ENCODE data around the gene ING2.
"Not testable (repeated sequence)": the region's sequence is repeated elsewhere in the genome, so short reads cannot be mapped to it uniquely, and the experiment has no call there.

The ING2 gene

DNA sequence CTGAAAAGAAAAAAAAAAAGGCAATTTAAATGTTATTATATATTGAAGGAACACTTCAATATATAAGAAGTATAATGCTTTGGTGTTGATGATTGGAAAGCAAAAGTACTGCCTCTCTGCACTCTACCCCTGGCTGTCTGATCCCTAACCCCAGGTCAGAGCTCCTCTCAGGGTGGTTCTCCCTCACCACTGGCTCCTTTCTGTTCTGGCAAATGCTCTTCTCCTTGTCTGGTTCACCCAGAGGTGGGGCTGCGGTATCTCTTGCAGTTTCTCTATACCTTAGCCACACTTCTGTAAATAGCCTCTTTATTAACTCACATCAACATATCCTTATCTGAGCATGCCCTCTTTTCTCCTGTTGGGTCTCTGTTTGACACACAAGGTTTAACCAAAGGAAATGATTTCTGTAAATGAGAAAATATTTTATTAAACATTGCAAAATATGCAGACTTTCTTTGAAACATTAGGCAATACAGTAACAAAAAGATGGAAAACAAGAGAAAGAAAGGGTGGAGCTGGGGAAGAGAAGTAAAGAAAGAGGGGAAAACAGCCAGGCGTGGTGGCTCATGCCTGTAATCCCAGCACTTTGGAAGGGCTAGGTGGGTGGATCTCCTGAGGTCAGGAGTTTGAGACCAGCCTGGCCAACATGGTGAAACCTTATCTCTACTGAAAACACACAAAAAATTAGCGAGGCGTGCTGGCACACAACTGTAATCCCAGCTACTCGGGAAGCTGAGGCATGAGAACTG lies 45.7 kb downstream of the ING2 start:
- no peak overlapping the region for H3K4me3 ChIP-seq (ENCODE audit: low read depth, low read length)
- no peak for DNase-seq (ENCODE audit: low read depth)
- TF ChIP-seq CTCF (IDR thresholded peaks at IDR 0.05; ENCODE audit: low read depth, low read length, missing control alignments) = no peak

GRCh38 chr4:183552274-183553146 lies 47.7 kb downstream of the ING2 start:
- TF ChIP-seq CTCF (IDR thresholded peaks at IDR 0.05; ENCODE audit: low read depth, low read length, missing control alignments) = no peak
- no peak overlapping the region for H3K4me3 ChIP-seq (ENCODE audit: low read depth, low read length)
- DNase-seq (ENCODE audit: low read depth) = no peak

DNA sequence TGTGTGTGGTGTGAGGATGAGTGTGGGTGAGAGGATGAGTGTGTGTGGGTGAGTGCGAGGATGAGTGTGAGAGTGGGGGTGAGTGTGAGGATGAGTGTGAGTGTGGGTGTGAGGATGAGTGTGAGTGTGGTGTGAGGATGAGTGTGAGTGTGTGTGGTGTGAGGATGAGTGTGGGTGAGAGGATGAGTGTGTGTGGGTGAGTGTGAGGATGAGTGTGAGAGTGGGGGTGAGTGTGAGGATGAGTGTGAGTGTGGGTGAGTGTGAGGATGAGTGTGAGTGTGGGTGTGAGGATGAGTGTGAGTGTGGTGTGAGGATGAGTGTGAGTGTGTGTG lies 48.3 kb downstream of the ING2 start:
- not testable (repeated sequence) for H3K4me3 ChIP-seq (ENCODE audit: low read depth, low read length); DNase-seq (ENCODE audit: low read depth)

DNA sequence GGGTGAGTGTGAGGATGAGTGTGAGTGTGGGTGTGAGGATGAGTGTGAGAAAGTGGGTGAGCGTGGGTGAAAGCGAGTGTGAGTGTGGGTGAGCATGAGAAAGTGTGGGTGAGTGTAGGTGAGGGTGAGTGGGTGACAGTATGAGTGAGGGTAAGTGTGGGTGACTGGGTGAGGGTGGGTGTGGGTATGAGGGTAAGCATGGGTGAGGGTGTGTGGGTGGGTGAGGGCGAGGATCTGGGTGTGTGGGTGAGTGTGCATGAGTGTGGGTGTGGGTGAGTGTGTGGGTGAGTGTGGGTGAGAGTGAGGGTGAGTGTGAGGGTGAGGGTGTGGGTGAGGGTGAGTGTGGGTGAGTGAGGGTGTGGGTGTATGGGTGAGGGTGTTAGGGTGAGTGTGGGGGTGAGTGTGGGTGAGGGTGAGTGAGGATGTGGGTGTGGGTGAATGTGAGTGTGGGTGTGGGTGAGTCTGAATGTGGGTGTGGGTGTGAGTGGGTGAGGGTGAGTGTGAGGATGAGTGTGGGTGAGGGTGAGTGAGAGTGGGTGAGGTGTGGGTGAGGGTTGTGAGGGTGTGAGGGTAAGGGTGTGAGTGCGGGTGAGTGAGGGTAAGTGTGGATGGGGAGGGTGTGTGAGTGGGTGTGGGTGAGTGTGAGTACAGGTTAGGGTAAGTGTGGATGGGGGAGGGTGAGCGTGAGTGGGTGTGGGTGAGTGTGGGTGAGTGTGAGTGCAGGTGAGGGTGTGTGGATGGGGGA lies 48.9 kb downstream of the ING2 start:
- TF ChIP-seq CTCF (IDR thresholded peaks at IDR 0.05; ENCODE audit: low read depth, low read length, missing control alignments) = no peak
- H3K4me3 ChIP-seq (ENCODE audit: low read depth, low read length) = no peak overlapping the region
- no peak for DNase-seq (ENCODE audit: low read depth)

DNA sequence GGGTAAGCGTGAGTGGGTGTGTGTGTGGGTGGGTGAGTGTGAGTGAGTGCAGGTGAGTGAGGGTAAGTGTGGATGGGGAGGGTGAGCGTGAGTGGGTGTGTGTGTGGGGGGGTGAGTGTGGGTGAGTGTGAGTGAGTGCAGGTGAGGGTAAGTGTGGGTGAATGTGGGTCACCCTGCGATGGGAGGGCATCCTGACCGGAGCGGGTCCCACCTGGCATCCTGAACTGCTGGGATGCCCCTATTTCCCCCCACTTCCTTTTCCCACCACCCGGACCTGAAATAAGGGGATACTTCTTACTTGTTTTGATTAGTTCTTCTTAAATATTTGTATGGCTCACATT lies 49.5 kb downstream of the ING2 start:
- H3K4me3 ChIP-seq (ENCODE audit: low read depth, low read length) = no peak overlapping the region
- no peak for TF ChIP-seq CTCF (IDR thresholded peaks at IDR 0.05; ENCODE audit: low read depth, low read length, missing control alignments)
- DNase-seq (ENCODE audit: low read depth) = no peak

DNA sequence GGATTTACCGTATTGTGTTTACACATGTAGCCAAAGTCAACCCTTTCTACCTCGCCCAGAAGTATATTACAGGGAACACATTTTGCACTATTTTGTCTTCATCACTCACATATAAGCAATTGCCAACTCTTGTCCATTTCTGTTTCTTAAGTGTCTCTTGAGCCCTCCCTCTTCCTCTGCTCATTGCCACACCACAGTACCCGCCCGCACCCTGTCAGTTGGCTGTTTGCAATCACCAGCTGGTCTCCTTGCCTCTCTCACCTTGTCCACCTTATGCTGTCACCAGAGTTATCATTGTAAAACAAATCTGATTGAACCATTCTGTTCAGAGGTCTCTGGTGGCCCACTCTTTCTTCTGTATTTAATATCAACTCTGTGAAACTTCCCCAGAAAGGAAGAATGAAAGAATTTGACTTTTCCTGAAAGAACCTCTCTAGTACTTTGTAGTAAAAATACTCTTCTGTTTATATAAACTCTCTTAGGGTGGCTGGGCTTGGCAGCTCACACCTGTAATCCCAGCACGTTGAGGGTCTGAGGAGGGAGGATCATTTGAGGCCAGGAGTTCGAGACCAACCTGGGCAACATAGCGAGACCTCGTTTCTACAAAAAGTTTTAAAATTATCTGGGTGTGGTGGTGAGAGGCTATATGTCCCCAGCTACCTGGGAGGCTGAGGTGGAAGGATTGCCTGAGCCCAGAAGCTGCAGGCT lies 50.2 kb downstream of the ING2 start:
- no peak overlapping the region for H3K4me3 ChIP-seq (ENCODE audit: low read depth, low read length)
- TF ChIP-seq CTCF (IDR thresholded peaks at IDR 0.05; ENCODE audit: low read depth, low read length, missing control alignments) = no peak
- no peak for DNase-seq (ENCODE audit: low read depth)

DNA sequence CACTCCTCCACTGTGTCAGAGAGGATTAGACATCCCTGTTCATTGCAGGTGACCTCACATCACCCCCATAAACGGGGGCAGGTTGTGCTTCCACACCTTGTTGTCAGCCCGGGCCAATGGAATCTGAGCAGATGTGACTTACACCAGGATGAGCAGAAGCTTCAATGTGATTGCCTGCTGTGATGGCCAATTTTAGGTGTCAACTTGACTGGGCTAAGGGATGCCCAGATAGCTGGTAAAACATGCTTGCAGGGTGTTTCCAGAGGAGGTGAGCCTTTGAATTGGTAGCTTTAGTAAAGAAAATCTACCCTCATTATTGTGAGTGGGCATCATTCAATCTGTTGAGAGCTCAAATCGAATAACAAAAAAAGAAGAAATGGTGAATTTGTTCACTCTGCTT lies 52.1 kb downstream of the ING2 start:
- no peak for DNase-seq (ENCODE audit: low read depth)
- TF ChIP-seq CTCF (IDR thresholded peaks at IDR 0.05; ENCODE audit: low read depth, low read length, missing control alignments) = no peak

More for the DNA sequence above, 52.1 kb downstream of the ING2 start:
- H3K4me3 ChIP-seq (ENCODE audit: low read depth, low read length) = no peak overlapping the region
